ENCODE data around the gene NR6A1. TPM values are rescaled to one million over a fixed set of nuclear protein-coding genes. Genes with fewer than 3 reads are reported as not detected.

NR6A1 gene
- total RNA-seq, 2 experiments from 2014 or later: 0.82 to 1.1 TPM

GRCh38 chr9:124652203-124652602, 118.9 kb downstream of the NR6A1 start:
- intact Hi-C loops (cut with DNase I, micrococcal nuclease): no loop called here
- no peak overlapping the region for H3K27ac Mint-ChIP-seq
- DNase-seq (no peak), ATAC-seq (no peak)
- H3K27me3 Mint-ChIP-seq: peaks cover 3% of the 10 kb centered on the region
- POLR2A ChIA-PET: interaction anchor here (0.6 to 0.7 kb wide), 2 partner anchors 14 to 67 kb away, joined by 3 to 6 read pairs; no protein-coding TSS in a partner anchor
- no peaks in the 10 kb centered on the region for H3K4me1 Mint-ChIP-seq
- no peaks in the 10 kb centered on the region for H3K9me3 Mint-ChIP-seq (ENCODE audit: low read depth)
- CTCF ChIA-PET: interaction anchor here (0.8 to 1.0 kb wide), 3 partner anchors 9 to 96 kb away, joined by 3 to 5 read pairs (median 3); no protein-coding TSS in a partner anchor
- H3K4me3 Mint-ChIP-seq: no peak overlapping the region
- H3K36me3 Mint-ChIP-seq (ENCODE audit: low read depth): no peaks in the 10 kb centered on the region

- H3K27me3 Mint-ChIP-seq: peaks cover 3% of the 10 kb centered on the region
- H3K36me3 Mint-ChIP-seq (ENCODE audit: low read depth): no peaks in the 10 kb centered on the region
- intact Hi-C loops (cut with DNase I, micrococcal nuclease): no loop called here
- ATAC-seq: no peak
- H3K4me3 Mint-ChIP-seq: no peak overlapping the region
- ChIA-PET POLR2A (no interaction called here), CTCF (no interaction called here)
- no peak overlapping the region for H3K27ac Mint-ChIP-seq
- no peaks in the 10 kb centered on the region for H3K9me3 Mint-ChIP-seq (ENCODE audit: low read depth)
- no peaks in the 10 kb centered on the region for H3K4me1 Mint-ChIP-seq
- no peak for DNase-seq
Measured at GRCh38 chr9:124645274-124645673, 125.8 kb downstream of the NR6A1 start.

- ATAC-seq (no peak), DNase-seq (no peak)
- H3K27me3 Mint-ChIP-seq: peaks cover 10% of the 10 kb centered on the region
- H3K27ac Mint-ChIP-seq: no peak overlapping the region
- H3K9me3 Mint-ChIP-seq (ENCODE audit: low read depth): peaks cover 6% of the 10 kb centered on the region
- intact Hi-C loops (cut with DNase I, micrococcal nuclease): no loop called here
- peaks cover 4% of the 10 kb centered on the region for H3K4me1 Mint-ChIP-seq
- CTCF ChIA-PET: interaction anchor here (0.6 to 1.6 kb wide), 3 partner anchors 11 to 634 kb away, joined by 3 to 6 read pairs (median 3); no protein-coding TSS in a partner anchor
- no peaks in the 10 kb centered on the region for H3K36me3 Mint-ChIP-seq (ENCODE audit: low read depth)
- POLR2A ChIA-PET: no interaction called here
- no peak overlapping the region for H3K4me3 Mint-ChIP-seq
Measured at GRCh38 chr9:124639637-124640036, 131.5 kb downstream of the NR6A1 start.

GRCh38 chr9:124635285-124635684, 135.8 kb downstream of the NR6A1 start:
- Mint-ChIP-seq H3K4me1 (peaks cover 4% of the 10 kb centered on the region), H3K36me3 (ENCODE audit: low read depth) (no peaks in the 10 kb centered on the region), H3K4me3 (no peak overlapping the region), H3K9me3 (ENCODE audit: low read depth) (peaks cover 6% of the 10 kb centered on the region), H3K27ac (no peak overlapping the region), H3K27me3 (peaks cover 10% of the 10 kb centered on the region)
- ATAC-seq (peak; percentile 93), DNase-seq (peak; percentile 26)
- intact Hi-C loops (cut with DNase I, micrococcal nuclease): no loop called here
- POLR2A ChIA-PET: interaction anchor here (0.6 kb wide), 1 partner anchor 19 kb away, joined by 3 read pairs; no protein-coding TSS in a partner anchor
- CTCF ChIA-PET: interaction anchor here (0.6 to 2.4 kb wide), 3 partner anchors 17 to 78 kb away, joined by 3 to 12 read pairs (median 6); no protein-coding TSS in a partner anchor

GRCh38 chr9:124632077-124632621, 139.0 kb downstream of the NR6A1 start:
- Mint-ChIP-seq H3K36me3 (ENCODE audit: low read depth) (no peaks in the 10 kb centered on the region), H3K9me3 (ENCODE audit: low read depth) (peaks cover 6% of the 10 kb centered on the region), H3K27ac (no peak overlapping the region), H3K27me3 (peaks cover 7% of the 10 kb centered on the region), H3K4me3 (no peak overlapping the region), H3K4me1 (peaks cover 4% of the 10 kb centered on the region)
- ATAC-seq: no peak
- intact Hi-C loops (cut with DNase I, micrococcal nuclease): no loop called here
- ChIA-PET POLR2A (interaction anchor here (0.8 kb wide), 1 partner anchor 63 kb away, joined by 3 read pairs; no protein-coding TSS in a partner anchor), CTCF (interaction anchor here (0.6 to 1.9 kb wide), 3 partner anchors 15 to 230 kb away, joined by 3 to 9 read pairs (median 3); partner anchors contain the start of genes ARPC5L and RPL35)
- DNase-seq: no peak

GRCh38 chr9:124631326-124631725, 139.8 kb downstream of the NR6A1 start:
- no peak overlapping the region for H3K4me3 Mint-ChIP-seq
- peaks cover 7% of the 10 kb centered on the region for H3K27me3 Mint-ChIP-seq
- DNase-seq: no peak
- intact Hi-C loops (cut with DNase I, micrococcal nuclease): no loop called here
- peaks cover 6% of the 10 kb centered on the region for H3K9me3 Mint-ChIP-seq (ENCODE audit: low read depth)
- peaks cover 4% of the 10 kb centered on the region for H3K4me1 Mint-ChIP-seq
- no peaks in the 10 kb centered on the region for H3K36me3 Mint-ChIP-seq (ENCODE audit: low read depth)
- H3K27ac Mint-ChIP-seq: no peak overlapping the region
- ATAC-seq: no peak
- ChIA-PET POLR2A (interaction anchor here (0.8 kb wide), 1 partner anchor 63 kb away, joined by 3 read pairs; no protein-coding TSS in a partner anchor), CTCF (interaction anchor here (0.6 kb wide), 1 partner anchor 231 kb away, joined by 3 read pairs; the partner anchor contains the start of genes ARPC5L and RPL35)

GRCh38 chr9:124629600-124629999, 141.5 kb downstream of the NR6A1 start:
- DNase-seq: no peak
- CTCF ChIA-PET: interaction anchor here (0.6 to 2.2 kb wide), 4 partner anchors 11 to 252 kb away, joined by 3 to 15 read pairs (median 4); no protein-coding TSS in a partner anchor
- ATAC-seq: no peak
- Mint-ChIP-seq H3K36me3 (ENCODE audit: low read depth) (no peaks in the 10 kb centered on the region), H3K9me3 (ENCODE audit: low read depth) (no peaks in the 10 kb centered on the region), H3K27me3 (no peaks in the 10 kb centered on the region), H3K4me1 (no peaks in the 10 kb centered on the region), H3K27ac (no peak overlapping the region), H3K4me3 (no peak overlapping the region)
- intact Hi-C loops (cut with DNase I, micrococcal nuclease): no loop called here
- POLR2A ChIA-PET: no interaction called here

GRCh38 chr9:124628741-124629140, 142.4 kb downstream of the NR6A1 start:
- intact Hi-C loops (cut with DNase I, micrococcal nuclease): no loop called here
- Mint-ChIP-seq H3K4me1 (no peaks in the 10 kb centered on the region), H3K4me3 (no peak overlapping the region), H3K27me3 (no peaks in the 10 kb centered on the region), H3K27ac (no peak overlapping the region), H3K36me3 (ENCODE audit: low read depth) (no peaks in the 10 kb centered on the region), H3K9me3 (ENCODE audit: low read depth) (no peaks in the 10 kb centered on the region)
- ChIA-PET POLR2A (no interaction called here), CTCF (interaction anchor here (0.9 to 2.2 kb wide), 4 partner anchors 12 to 114 kb away, joined by 3 to 15 read pairs (median 4); no protein-coding TSS in a partner anchor)
- DNase-seq (no peak), ATAC-seq (no peak)

GRCh38 chr9:124626276-124626675, 144.8 kb downstream of the NR6A1 start:
- H3K4me3 Mint-ChIP-seq: no peak overlapping the region
- no peak for DNase-seq
- H3K27me3 Mint-ChIP-seq: peaks cover 2% of the 10 kb centered on the region
- CTCF ChIA-PET: interaction anchor here (1.2 to 2.2 kb wide), 3 partner anchors 9 to 85 kb away, joined by 3 to 12 read pairs (median 9); no protein-coding TSS in a partner anchor
- no peaks in the 10 kb centered on the region for H3K36me3 Mint-ChIP-seq (ENCODE audit: low read depth)
- POLR2A ChIA-PET: no interaction called here
- ATAC-seq: no peak
- no peaks in the 10 kb centered on the region for H3K9me3 Mint-ChIP-seq (ENCODE audit: low read depth)
- no peaks in the 10 kb centered on the region for H3K4me1 Mint-ChIP-seq
- no peak overlapping the region for H3K27ac Mint-ChIP-seq
- intact Hi-C loops (cut with DNase I, micrococcal nuclease): no loop called here

GRCh38 chr9:124625087-124625486, 146.0 kb downstream of the NR6A1 start:
- Mint-ChIP-seq H3K4me1 (no peaks in the 10 kb centered on the region), H3K27me3 (peaks cover 2% of the 10 kb centered on the region), H3K4me3 (no peak overlapping the region), H3K36me3 (ENCODE audit: low read depth) (no peaks in the 10 kb centered on the region), H3K9me3 (ENCODE audit: low read depth) (no peaks in the 10 kb centered on the region), H3K27ac (no peak overlapping the region)
- intact Hi-C loops (cut with DNase I, micrococcal nuclease): no loop called here
- CTCF ChIA-PET: interaction anchor here (0.9 to 1.8 kb wide), 3 partner anchors 12 to 88 kb away, joined by 4 to 7 read pairs (median 6); no protein-coding TSS in a partner anchor
- no peak for DNase-seq
- no peak for ATAC-seq
- POLR2A ChIA-PET: no interaction called here

GRCh38 chr9:124624735-124624992, 146.4 kb downstream of the NR6A1 start:
- Mint-ChIP-seq H3K27me3 (peaks cover 2% of the 10 kb centered on the region), H3K9me3 (ENCODE audit: low read depth) (no peaks in the 10 kb centered on the region), H3K36me3 (ENCODE audit: low read depth) (no peaks in the 10 kb centered on the region), H3K4me1 (no peaks in the 10 kb centered on the region), H3K4me3 (no peak overlapping the region), H3K27ac (no peak overlapping the region)
- CTCF ChIA-PET: interaction anchor here (0.9 to 1.8 kb wide), 4 partner anchors 11 to 89 kb away, joined by 4 to 7 read pairs (median 6); no protein-coding TSS in a partner anchor
- DNase-seq (no peak), ATAC-seq (no peak)
- POLR2A ChIA-PET: no interaction called here
- intact Hi-C loops (cut with DNase I, micrococcal nuclease): no loop called here

Measured in activated CD4-positive, alpha-beta T cell treated with anti-CD3 and anti-CD28 coated beads for 36 hours (primary cell).